Measurements from ENCODE around the gene ZNF837.

DNA sequence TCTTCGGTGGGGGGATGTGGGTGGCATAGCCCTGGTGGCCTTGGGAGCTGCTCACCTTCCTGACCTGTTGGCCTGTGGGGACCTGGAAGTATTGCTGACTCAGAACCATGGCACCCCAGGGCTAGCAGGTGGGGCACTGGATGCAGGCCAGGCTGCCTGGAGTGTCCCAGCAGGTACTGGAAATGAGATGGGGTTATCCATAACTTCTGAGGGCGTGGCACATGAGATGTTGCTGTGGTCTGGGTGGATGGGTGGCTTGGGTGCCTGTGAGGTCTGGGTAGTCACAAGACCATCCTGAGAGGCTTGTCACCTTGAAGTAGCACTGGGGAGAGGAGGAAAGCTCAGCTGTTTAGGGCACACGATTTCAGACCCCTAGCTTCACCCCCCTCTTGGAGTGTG is 14.0 kb upstream of the ZNF837 start:
- TF ChIP-seq EZH2 (IDR thresholded peaks at IDR 0.05; ENCODE audit: borderline replicate concordance, low read length) = no peak
- TF ChIP-seq, protein P1, sequence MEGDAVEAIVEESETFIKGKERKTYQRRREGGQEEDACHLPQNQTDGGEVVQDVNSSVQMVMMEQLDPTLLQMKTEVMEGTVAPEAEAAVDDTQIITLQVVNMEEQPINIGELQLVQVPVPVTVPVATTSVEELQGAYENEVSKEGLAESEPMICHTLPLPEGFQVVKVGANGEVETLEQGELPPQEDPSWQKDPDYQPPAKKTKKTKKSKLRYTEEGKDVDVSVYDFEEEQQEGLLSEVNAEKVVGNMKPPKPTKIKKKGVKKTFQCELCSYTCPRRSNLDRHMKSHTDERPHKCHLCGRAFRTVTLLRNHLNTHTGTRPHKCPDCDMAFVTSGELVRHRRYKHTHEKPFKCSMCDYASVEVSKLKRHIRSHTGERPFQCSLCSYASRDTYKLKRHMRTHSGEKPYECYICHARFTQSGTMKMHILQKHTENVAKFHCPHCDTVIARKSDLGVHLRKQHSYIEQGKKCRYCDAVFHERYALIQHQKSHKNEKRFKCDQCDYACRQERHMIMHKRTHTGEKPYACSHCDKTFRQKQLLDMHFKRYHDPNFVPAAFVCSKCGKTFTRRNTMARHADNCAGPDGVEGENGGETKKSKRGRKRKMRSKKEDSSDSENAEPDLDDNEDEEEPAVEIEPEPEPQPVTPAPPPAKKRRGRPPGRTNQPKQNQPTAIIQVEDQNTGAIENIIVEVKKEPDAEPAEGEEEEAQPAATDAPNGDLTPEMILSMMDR (IDR thresholded peaks at IDR 0.05; ENCODE audit: low read length) = no peak
